SK-N-SH treated with all-trans-retinoic acid at 6 μM for 48 hours (cell line): ENCODE data around the gene NLGN2.

Experiments
- ARNTL ChIP-seq: fragments of 450-650 bp; formaldehyde crosslinking; IDR thresholded peaks from 2 replicates; pipeline ENCODE4 v1.5.0; 2020; ENCODE audit warnings: low read depth, mild to moderate bottlenecking, moderate library complexity, borderline replicate concordance
- CSDC2 ChIP-seq: fragments of 250-450 bp; sonication (Bioruptor Pico); IDR thresholded peaks from 2 replicates; pipeline ENCODE4 v1.5.0; 2020; ENCODE audit warnings: mild to moderate bottlenecking, moderate library complexity
- ZFP30 ChIP-seq: fragments of 450-650 bp; formaldehyde crosslinking; IDR thresholded peaks from 2 replicates; pipeline ENCODE4 v1.5.0; 2022; ENCODE audit warnings: mild to moderate bottlenecking, moderate library complexity

- no peak for TF ChIP-seq ZFP30 (CRISPR knock-in tag)
- no peak for TF ChIP-seq CSDC2
- no peak for TF ChIP-seq ARNTL (CRISPR knock-in tag)
Measured at GRCh38 chr17:7439462-7440112, 31.9 kb downstream of the NLGN2 start, which contains the start of gene FGF11.
